Uterus (tissue), 2 donors: Measurements from ENCODE around the gene FER1L5.

Experiments
- CTCF ChIP-seq, 4 experiments: fragments of 200-600 bp in 2 of 4; fragments of 450-650 bp in 2 of 4; sonication (generic) in 2 of 4; IDR thresholded peaks; one replicate each; pipeline ENCODE4 v1.5.1; 2016 to 2019; ENCODE audit warnings: antibody characterized with exemption in 4 of 4, mild to moderate bottlenecking in 2 of 4, moderate library complexity in 1 of 4
- POLR2A ChIP-seq, 2 donors: fragments of 450-650 bp; IDR thresholded peaks; one replicate each; pipeline ENCODE4 v1.6.1; 2016; ENCODE audit warnings: antibody characterized with exemption in 2 of 2, mild to moderate bottlenecking in 1 of 2, moderate library complexity in 1 of 2

GRCh38 chr2:96594691-96595152 is 47.8 kb upstream of the FER1L5 start:
- no peak for TF ChIP-seq CTCF (IDR thresholded peaks at IDR 0.05)
- no peak for TF ChIP-seq POLR2A (IDR thresholded peaks at IDR 0.05)
